Mesodermal cell (in vitro differentiated cells): Measurements from ENCODE around the gene MPG.

Source experiments
- H3K27ac ChIP-seq: 2 replicates; pipeline ENCODE4 v1.7.0; 2013; ENCODE audit warnings: mild to moderate bottlenecking, low read depth, low read length, moderate library complexity; ENCODE audit not compliant: severe bottlenecking
- H3K36me3 ChIP-seq: 2 replicates; pipeline ENCODE4 v1.7.1; 2013; ENCODE audit warnings: mild to moderate bottlenecking, low read length, moderate library complexity; ENCODE audit not compliant: control insufficient read depth, insufficient read depth
- H3K4me1 ChIP-seq: one replicate; pipeline ENCODE4 v1.7.1; 2013; ENCODE audit warnings: mild to moderate bottlenecking, low read length; ENCODE audit not compliant: insufficient read depth, control insufficient read depth, poor library complexity, severe bottlenecking
- H3K4me3 ChIP-seq: 2 replicates; pipeline ENCODE4 v1.7.0; 2013; ENCODE audit warnings: low read length, control low read depth, mild to moderate bottlenecking; ENCODE audit not compliant: insufficient read depth, poor library complexity, severe bottlenecking; ENCODE audit errors: extremely low read depth
- H3K9me3 ChIP-seq: 2 replicates; pipeline ENCODE4 v1.7.1; 2013; ENCODE audit warnings: mild to moderate bottlenecking, low read length, moderate library complexity; ENCODE audit not compliant: control insufficient read depth
- WGBS, 2 experiments: methylation state at CpG; one replicate each; pipeline ENCODE4 v1.1.5; 2013; ENCODE audit warnings: missing lambda C conversion rate in 2 of 2; ENCODE audit not compliant: insufficient coverage in 2 of 2; 5-methylcytosine and 5-hydroxymethylcytosine counted together

MPG gene

DNA sequence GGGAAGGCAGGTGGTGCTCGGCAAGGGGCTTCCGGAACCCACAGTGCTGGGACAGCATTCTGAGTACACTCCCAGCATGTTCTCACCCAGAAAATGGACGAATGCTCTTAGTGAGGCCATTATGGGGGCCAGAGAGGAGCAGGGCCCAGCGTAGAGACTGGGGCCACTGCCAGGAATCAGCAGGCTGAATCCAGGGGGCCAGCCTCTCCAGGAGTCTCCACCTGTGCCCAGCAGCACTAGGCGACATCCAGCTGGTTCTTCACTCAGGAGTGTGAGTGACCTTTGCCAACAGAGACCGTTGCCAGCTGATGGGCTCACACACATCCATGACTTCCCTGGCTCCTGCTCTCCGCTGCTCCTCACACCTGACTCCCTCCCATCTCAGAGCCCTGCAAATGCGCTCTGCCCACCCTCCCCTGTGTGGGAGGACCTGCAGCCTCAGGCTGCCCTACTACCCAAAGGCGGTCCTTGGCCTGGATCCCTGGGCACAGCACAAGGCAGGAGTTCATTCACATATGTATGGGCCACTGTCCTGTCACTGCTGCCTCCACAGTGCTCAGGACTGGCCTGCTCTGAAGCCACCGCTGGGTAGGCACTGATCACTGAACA lies 10.7 kb upstream of the MPG start:
- H3K4me3 ChIP-seq: no peak overlapping the region
- H3K4me1 ChIP-seq: peaks cover 27% of the 10 kb centered on the region
- WGBS, 2 experiments: 94 to 95% methylated on average over 9 to 10 of the region's 10 CpGs
- peaks cover 37% of the 10 kb centered on the region for H3K36me3 ChIP-seq
- no peak overlapping the region for H3K27ac ChIP-seq
- no peaks in the 10 kb centered on the region for H3K9me3 ChIP-seq

DNA sequence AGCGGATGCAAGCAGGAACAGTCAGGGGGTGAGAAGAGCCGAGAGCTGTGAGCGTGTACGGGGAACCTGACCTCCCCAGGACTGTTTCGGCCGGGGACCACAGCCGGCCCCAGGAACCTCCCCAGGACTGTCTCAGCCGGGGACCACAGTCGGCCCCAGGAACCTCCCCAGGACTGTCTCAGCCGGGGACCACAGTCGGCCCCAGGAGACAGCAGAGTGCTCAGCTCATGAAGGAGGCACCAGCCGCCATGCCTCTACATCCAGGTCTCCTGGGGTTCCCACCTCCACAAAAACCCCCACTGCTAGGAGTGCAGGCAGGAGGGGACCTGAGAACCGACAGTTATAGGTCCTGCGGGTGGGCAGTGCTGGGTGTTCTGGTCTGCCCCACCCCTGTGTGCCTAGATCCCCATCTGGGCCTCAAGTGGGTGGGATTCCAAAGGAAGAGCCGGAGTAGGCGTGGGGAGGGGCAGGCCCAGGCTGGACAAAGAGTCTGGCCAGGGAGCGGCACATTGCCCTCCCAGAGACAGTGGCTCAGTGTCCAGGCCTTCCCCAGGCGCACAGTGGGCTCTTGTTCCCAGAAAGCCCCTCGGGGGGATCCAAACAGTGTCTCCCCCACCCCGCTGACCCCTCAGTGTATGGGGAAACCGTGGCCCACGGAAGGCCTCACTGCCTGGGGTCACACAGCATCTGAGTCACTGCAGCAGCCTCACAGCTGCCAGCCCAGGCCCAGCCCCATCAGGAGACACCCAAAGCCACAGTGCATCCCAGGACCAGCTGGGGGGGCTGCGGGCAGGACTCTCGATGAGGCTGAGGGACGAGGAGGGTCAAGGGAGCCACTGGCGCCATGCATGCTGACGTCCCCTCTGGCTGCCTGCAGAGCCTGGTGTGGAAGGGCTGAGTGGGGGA lies 9.9 kb upstream of the MPG start:
- peaks cover 33% of the 10 kb centered on the region for H3K4me1 ChIP-seq
- no peaks in the 10 kb centered on the region for H3K9me3 ChIP-seq
- H3K4me3 ChIP-seq: no peak overlapping the region
- peaks cover 29% of the 10 kb centered on the region for H3K36me3 ChIP-seq
- peak overlapping the region; percentile 49 for H3K27ac ChIP-seq
- WGBS, 2 experiments: 86 to 90% methylated on average over 25 to 27 of the region's 27 CpGs

DNA sequence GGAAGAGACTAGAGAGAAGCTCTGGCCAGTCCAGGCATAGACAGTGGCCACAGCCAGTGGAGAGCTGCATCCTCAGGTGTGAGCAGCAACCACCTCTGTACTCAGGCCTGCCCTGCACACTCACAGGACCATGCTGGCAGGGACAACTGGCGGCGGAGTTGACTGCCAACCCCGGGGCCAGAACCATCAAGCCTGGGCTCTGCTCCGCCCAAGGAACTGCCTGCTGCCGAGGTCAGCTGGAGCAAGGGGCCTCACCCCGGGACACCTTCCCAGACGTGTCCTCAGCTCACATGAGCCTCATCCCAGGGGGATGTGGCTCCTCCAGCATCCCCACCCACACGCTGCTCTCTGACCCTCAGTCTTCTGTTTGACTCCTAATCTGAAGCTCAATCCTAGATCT lies 8.8 kb upstream of the MPG start:
- H3K4me3 ChIP-seq: no peak overlapping the region
- WGBS, 2 experiments: 86 to 88% methylated on average over 8 of the region's 8 CpGs
- H3K36me3 ChIP-seq: peaks cover 19% of the 10 kb centered on the region
- peaks cover 43% of the 10 kb centered on the region for H3K4me1 ChIP-seq
- no peak overlapping the region for H3K27ac ChIP-seq
- H3K9me3 ChIP-seq: no peaks in the 10 kb centered on the region

DNA sequence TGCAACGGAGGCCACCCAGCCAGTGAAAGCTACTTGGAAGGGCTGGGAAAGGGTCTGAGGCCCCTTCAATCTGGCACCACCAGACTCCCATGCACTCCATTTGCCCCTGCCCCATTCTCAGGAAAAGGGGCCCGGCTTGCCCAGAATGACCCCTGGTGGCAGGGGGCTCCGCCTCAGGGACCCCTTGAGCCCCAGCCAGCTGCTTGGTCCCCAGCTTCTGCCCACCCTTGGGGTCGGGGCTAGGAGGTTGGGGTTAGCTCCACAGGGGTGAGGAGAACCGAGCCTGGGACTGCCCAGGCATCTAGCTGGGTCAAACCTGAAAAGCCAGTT lies 6.8 kb upstream of the MPG start:
- H3K4me3 ChIP-seq: peak overlapping the region; percentile 68
- H3K27ac ChIP-seq: peak overlapping the region; percentile 62
- peaks cover 5% of the 10 kb centered on the region for H3K36me3 ChIP-seq
- 53 to 89% methylated on average over 2 to 5 of the region's 5 CpGs for WGBS, 2 experiments
- no peaks in the 10 kb centered on the region for H3K9me3 ChIP-seq
- H3K4me1 ChIP-seq: peaks cover 60% of the 10 kb centered on the region

DNA sequence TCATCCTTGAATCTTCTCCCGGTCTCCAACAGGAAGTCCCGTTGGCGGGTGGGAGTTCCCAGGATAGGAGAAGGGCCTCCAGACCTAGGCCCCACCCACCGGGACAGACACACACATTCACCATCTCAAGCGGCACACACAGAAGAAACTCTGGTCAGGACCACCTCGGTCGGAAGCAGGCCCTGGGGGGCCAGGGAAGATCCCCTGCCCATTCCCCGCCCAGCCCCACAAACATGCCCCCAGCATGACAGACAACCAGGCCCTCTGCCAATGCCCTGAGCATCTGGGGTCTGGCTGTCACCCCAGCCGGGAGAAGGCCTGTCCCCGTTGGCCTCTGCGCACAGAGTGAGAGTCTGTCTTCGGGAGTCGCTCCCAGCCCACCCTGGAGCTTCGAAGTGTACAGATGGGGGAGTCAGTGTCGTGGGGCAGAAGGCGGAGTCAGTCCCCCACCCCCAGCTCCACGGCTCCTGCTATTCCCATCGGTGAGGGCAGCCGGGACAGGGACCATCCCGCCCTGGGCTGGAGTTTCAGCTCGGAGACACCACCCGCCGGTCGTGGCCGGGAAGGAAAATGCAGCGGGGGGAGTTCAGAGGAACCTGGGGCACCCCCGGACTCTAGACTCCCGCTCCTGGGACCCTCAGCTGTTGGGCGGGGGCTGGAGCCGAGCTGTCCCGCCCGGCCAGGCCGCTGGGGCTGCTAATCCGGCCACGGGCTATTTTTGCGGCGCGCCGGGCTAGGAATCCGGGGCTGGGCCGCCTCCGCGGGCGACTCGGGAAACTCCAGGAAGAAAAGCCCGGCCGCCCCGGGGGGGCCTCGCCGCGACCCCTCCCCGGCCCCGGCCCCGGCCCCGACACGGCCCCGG lies 6.3 kb upstream of the MPG start:
- Histone ChIP-seq H3K36me3 (peaks cover 5% of the 10 kb centered on the region), H3K27ac (peak overlapping the region; percentile 62), H3K9me3 (no peaks in the 10 kb centered on the region), H3K4me3 (peak overlapping the region; percentile 68), H3K4me1 (peaks cover 66% of the 10 kb centered on the region)
- WGBS, 2 experiments: 0% methylated on average over 36 to 41 of the region's 57 CpGs

- H3K4me3 ChIP-seq: peak within 1 kb of the TSS; percentile 68
- 28 to 35% methylated on average over 35 to 46 of the region's 62 CpGs for WGBS, 2 experiments
- no peaks in the 10 kb centered on the region for H3K9me3 ChIP-seq
- peaks cover 73% of the 10 kb centered on the region for H3K4me1 ChIP-seq
- peaks cover 5% of the 10 kb centered on the region for H3K36me3 ChIP-seq
- H3K27ac ChIP-seq: peak within 1 kb of the TSS; percentile 84
These were observed 5.2 kb upstream of the MPG start, which contains the start of gene RHBDF1 for GRCh38 chr16:72561-73548. Gene RHBDF1 (minus strand): TSS chr16:72631. CDS start chr16:65015, 7,616 bp downstream.

GRCh38 chr16:74051-74746 lies 3.8 kb upstream of the MPG start:
- 70 to 78% methylated on average over 9 to 10 of the region's 12 CpGs for WGBS, 2 experiments
- Histone ChIP-seq H3K36me3 (peaks cover 5% of the 10 kb centered on the region), H3K4me3 (no peak overlapping the region), H3K4me1 (peaks cover 65% of the 10 kb centered on the region), H3K9me3 (no peaks in the 10 kb centered on the region), H3K27ac (peak overlapping the region; percentile 5)

DNA sequence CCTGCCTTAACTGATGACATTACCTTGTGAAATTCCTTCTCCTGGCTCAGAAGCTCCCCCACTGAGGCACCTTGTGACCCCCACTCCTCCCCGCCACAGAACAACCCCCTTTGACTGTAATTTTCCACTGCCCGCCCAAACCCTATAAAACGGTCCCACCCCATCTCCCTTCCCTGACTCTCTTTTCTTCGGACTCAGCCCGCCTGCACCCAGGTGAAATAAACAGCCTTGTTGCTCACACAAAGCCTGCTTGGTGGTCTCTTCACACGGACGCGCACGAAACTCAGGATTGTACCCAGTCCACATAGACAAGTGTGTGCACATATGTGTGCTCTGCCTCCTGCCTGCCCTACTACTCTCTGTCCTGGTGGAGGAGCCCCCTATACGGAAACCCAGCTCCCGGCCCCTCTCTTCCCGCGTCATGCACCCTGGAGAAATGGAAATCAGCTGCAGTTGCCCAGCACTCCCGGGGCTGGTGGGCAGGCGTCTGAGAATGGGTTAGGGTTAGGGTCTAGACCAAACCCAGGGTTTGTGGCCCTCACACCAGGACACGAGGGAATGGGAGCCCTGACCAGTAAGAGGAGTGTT lies 3.2 kb upstream of the MPG start:
- no peak overlapping the region for H3K4me3 ChIP-seq
- peaks cover 7% of the 10 kb centered on the region for H3K36me3 ChIP-seq
- peaks cover 65% of the 10 kb centered on the region for H3K4me1 ChIP-seq
- H3K9me3 ChIP-seq: no peaks in the 10 kb centered on the region
- 50 to 73% methylated on average over 8 to 14 of the region's 16 CpGs for WGBS, 2 experiments
- peak overlapping the region; percentile 89 for H3K27ac ChIP-seq
